Measurements from ENCODE around the gene STK32C.

DNA sequence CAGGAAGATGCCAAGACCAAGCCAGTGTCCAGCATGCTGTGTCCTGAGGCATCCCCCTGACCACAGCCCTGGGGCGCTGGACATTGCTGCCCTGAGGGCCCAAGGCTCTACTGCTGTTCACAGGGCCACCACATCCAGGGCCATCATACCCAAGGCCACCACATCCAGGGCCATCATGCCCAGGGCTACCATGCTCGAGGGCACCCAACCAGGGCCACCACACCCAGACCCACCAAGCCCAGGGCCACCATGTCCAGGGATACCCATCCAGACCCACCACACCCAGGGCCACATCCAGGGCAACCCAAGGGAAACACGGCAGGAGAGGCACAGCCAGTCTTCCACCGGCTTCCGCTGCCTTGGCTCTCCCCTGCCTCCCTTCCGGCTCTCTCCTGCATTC is 17.1 kb downstream of the STK32C start:
- no peak for TF ChIP-seq POLR2AphosphoS5 (IDR thresholded peaks at IDR 0.05)
- TF ChIP-seq, protein P1, sequence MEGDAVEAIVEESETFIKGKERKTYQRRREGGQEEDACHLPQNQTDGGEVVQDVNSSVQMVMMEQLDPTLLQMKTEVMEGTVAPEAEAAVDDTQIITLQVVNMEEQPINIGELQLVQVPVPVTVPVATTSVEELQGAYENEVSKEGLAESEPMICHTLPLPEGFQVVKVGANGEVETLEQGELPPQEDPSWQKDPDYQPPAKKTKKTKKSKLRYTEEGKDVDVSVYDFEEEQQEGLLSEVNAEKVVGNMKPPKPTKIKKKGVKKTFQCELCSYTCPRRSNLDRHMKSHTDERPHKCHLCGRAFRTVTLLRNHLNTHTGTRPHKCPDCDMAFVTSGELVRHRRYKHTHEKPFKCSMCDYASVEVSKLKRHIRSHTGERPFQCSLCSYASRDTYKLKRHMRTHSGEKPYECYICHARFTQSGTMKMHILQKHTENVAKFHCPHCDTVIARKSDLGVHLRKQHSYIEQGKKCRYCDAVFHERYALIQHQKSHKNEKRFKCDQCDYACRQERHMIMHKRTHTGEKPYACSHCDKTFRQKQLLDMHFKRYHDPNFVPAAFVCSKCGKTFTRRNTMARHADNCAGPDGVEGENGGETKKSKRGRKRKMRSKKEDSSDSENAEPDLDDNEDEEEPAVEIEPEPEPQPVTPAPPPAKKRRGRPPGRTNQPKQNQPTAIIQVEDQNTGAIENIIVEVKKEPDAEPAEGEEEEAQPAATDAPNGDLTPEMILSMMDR (IDR thresholded peaks at IDR 0.05): no peak

Data from suprapubic skin (tissue), 3 donors.